ENCODE results near the gene IRF4. TPM values are rescaled to one million over a fixed set of nuclear protein-coding genes. Genes with fewer than 3 reads are reported as not detected.

IRF4 gene
- total RNA-seq, 1 donor from 2014 or later = 0.30 TPM

- peaks cover 76% of the 10 kb centered on the region for H3K27me3 Mint-ChIP-seq (ENCODE audit: low read depth)
- H3K4me3 Mint-ChIP-seq = no peak overlapping the region
- H3K27ac Mint-ChIP-seq (ENCODE audit: unreplicated experiment) = no peak overlapping the region
- no peaks in the 10 kb centered on the region for H3K36me3 Mint-ChIP-seq (ENCODE audit: low read depth)
- no peaks in the 10 kb centered on the region for H3K4me1 Mint-ChIP-seq
- TF ChIP-seq, protein P1, sequence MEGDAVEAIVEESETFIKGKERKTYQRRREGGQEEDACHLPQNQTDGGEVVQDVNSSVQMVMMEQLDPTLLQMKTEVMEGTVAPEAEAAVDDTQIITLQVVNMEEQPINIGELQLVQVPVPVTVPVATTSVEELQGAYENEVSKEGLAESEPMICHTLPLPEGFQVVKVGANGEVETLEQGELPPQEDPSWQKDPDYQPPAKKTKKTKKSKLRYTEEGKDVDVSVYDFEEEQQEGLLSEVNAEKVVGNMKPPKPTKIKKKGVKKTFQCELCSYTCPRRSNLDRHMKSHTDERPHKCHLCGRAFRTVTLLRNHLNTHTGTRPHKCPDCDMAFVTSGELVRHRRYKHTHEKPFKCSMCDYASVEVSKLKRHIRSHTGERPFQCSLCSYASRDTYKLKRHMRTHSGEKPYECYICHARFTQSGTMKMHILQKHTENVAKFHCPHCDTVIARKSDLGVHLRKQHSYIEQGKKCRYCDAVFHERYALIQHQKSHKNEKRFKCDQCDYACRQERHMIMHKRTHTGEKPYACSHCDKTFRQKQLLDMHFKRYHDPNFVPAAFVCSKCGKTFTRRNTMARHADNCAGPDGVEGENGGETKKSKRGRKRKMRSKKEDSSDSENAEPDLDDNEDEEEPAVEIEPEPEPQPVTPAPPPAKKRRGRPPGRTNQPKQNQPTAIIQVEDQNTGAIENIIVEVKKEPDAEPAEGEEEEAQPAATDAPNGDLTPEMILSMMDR (conservative IDR thresholded peaks at IDR 0.05) = no peak
- DNase-seq (ENCODE audit: low read depth, low spot score) = no peak
- no peaks in the 10 kb centered on the region for H3K9me3 Mint-ChIP-seq
Measured at GRCh38 chr6:385614-386013, 5.9 kb upstream of the IRF4 start.

DNA sequence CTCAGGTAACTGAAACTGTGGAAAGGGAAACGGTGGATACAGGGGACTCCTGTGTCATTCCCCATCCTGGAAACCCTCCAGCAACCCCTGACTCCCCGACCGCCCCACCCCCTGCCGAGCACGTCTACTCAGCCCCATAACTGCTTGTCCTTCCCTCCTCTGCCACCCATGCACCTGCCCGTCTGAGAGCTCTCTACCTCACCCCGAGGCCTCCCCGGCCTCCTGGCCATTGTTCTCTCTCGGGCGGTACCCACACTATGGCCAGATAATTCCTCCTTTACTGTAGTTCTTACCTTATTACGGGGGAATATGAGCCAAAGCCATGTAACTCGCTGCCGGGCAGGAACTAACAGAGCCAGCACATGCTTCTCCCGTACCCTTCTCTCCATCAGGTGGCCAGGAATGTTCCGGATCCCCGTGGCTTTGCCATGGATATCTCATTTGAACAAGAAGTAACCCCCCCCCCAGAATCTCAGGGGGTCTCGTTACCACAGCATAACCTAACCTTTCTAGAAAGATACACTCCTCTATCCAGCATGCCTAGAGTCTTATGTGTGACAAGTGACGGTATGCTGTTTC lies 4.8 kb upstream of the IRF4 start:
- TF ChIP-seq, protein P1 (conservative IDR thresholded peaks at IDR 0.05) = no peak
- no peaks in the 10 kb centered on the region for H3K36me3 Mint-ChIP-seq (ENCODE audit: low read depth)
- H3K27me3 Mint-ChIP-seq (ENCODE audit: low read depth) = peaks cover 85% of the 10 kb centered on the region

GRCh38 chr6:387293-387741 lies 4.2 kb upstream of the IRF4 start:
- TF ChIP-seq, protein P1 (conservative IDR thresholded peaks at IDR 0.05) = no peak
- DNase-seq (ENCODE audit: low read depth, low spot score) = no peak
- Mint-ChIP-seq H3K4me3 (no peak overlapping the region), H3K9me3 (no peaks in the 10 kb centered on the region), H3K27ac (ENCODE audit: unreplicated experiment) (no peak overlapping the region), H3K36me3 (ENCODE audit: low read depth) (no peaks in the 10 kb centered on the region), H3K27me3 (ENCODE audit: low read depth) (peaks cover 86% of the 10 kb centered on the region), H3K4me1 (peaks cover 5% of the 10 kb centered on the region)

More for the DNA sequence above, 4.8 kb upstream of the IRF4 start:
- no peak for DNase-seq (ENCODE audit: low read depth, low spot score)
- Mint-ChIP-seq H3K27ac (ENCODE audit: unreplicated experiment) (no peak overlapping the region), H3K4me3 (no peak overlapping the region), H3K4me1 (peaks cover 5% of the 10 kb centered on the region), H3K9me3 (no peaks in the 10 kb centered on the region)

- Mint-ChIP-seq H3K4me1 (peaks cover 5% of the 10 kb centered on the region), H3K36me3 (ENCODE audit: low read depth) (no peaks in the 10 kb centered on the region), H3K27me3 (ENCODE audit: low read depth) (peaks cover 94% of the 10 kb centered on the region), H3K27ac (ENCODE audit: unreplicated experiment) (no peak overlapping the region), H3K9me3 (no peaks in the 10 kb centered on the region), H3K4me3 (no peak overlapping the region)
- no peak for DNase-seq (ENCODE audit: low read depth, low spot score)
- TF ChIP-seq, protein P1 (conservative IDR thresholded peaks at IDR 0.05) = no peak
Measured at GRCh38 chr6:388202-388903, 3.2 kb upstream of the IRF4 start.

- Mint-ChIP-seq H3K27me3 (ENCODE audit: low read depth) (peaks cover 94% of the 10 kb centered on the region), H3K36me3 (ENCODE audit: low read depth) (peaks cover 3% of the 10 kb centered on the region), H3K27ac (ENCODE audit: unreplicated experiment) (no peak overlapping the region), H3K4me1 (peaks cover 11% of the 10 kb centered on the region), H3K4me3 (no peak overlapping the region), H3K9me3 (no peaks in the 10 kb centered on the region)
- no peak for DNase-seq (ENCODE audit: low read depth, low spot score)
- TF ChIP-seq, protein P1 (conservative IDR thresholded peaks at IDR 0.05) = no peak
Measured at GRCh38 chr6:389143-389542, 2.4 kb upstream of the IRF4 start.

All from neural crest cell (in vitro differentiated cells).